Activated gamma-delta T cell treated with anti-CD3 and anti-CD28 coated beads, Interleukin-2, amount 50 U/mL, for 16 hours (primary cell): Measurements from ENCODE around the gene PUS1.

Source experiments
- DNase-seq: peaks from one replicate; pipeline ENCODE4 v3.0.0-alpha.2; 2020; ENCODE audit warnings: low read depth

PUS1 gene

DNA sequence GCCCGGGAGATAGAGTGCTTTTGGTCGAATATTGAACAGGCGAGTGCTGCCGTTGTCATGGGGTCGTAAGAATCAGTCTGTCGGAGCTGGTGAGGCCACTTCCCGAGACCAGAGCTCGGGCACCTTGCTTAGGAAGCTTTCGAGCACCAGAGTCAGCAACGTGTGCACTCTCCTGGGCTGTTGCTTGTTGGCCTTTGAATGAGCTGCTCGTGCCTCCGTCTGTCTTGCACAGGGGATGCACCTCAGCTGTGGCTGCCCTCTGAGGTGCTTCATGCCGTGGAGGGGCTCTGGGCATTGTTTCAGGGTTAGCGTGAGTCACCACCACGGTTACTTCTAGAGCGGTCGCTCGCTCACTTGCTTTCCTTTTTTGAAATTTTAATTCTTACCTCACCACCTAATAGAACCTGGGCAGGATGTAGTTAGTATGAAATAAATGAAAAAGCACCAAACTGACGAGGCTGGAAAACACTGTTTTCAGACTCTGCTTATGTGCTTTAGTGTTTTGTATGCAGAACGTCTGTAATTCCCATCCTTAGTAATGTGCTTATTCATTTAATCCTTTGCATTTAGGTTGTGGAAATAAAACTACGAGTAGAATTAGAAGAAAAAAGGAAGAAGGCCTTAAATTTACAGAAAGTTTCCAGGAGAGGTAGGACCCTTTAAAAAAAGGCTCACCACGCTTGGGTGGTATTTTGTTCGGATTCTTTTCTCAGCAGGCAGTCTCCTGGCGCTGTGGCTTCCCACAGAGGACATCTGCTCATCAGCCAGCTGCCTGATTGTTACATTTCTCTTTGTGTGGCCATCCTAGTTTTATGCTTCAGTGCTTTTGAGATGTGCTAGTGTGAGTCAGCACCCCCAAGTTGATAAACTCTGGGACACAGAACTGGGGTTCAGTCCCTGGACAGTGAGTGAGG, 61.2 kb downstream of the PUS1 start:
- DNase-seq, result no peak

DNA sequence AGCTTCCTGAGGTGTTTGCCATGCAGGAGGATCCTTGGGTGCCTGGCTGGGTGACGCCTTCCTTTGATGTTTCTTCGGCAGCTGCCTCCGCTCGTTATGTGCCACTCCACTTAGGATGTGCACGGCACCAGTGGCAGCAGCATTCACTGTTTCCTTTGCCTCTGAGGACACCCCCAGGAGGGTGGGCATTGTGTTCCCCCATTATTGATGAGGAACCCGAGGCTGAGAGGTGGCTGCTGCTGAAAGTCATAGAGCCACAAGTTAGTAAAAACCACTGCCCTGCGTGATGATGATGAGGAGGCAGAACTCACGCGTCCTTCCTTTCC, 61.9 kb downstream of the PUS1 start:
- no peak for DNase-seq

DNA sequence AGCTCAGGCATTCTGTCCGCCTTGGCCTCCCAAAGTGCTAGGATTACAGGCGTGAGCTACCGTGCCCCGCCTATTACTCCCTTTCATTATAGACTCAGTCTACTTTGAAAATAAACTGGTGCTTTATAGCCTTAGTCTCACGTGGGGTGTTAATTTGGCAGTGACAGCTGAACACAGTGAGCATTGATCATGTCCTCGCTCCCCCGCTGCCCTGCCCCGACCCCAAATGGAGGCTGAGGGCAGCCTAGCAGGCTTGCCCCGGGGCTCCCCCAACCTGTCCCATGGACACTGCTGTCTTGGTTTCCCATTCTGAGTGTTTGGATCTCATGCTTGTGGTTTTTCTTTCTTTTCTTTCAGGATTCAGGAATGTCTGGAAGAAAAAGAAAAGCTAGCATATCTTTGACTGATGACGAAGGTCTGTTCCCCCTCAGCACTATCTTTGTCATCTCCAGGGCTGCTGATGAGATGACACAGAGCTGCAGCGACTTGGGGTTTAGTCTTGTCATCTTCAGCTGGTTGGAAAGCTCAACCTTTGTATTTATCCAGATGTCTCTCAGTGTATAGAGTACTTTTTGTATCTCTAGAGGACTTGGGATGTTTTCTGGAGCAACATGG, 62.8 kb downstream of the PUS1 start:
- DNase-seq, result no peak

DNA sequence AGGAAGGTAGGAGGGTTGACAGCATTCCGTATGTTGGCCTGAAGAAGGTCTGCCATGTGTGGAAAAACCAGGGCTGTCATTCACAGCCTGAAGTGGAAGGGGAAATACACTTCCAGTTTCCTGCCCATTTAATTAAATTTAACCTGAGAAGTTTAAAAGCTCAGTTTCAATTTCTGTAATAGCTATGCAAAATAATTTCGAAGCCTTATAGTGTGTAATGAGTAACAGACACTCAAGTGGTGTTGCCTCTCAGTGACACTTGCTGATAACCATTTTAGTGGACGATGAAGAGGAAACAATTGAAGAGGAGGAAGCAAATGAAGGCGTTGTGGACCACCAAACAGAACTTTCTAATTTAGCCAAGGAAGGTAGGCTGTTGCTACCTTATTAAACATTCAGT, 65.5 kb downstream of the PUS1 start:
- no peak for DNase-seq
